Inflammatory macrophage treated with lipopolysaccharide for 4 hours (primary cell): Measurements from ENCODE around the gene MEDAG.
A peak's percentile ranks its signal among the peaks of the same experiment; 100 is the strongest.

Experiments
- DNase-seq: peaks from one replicate; pipeline ENCODE4 v3.0.0-alpha.2; 2020

MEDAG gene

GRCh38 chr13:30905932-30906383 lies at the start of gene MEDAG:
Gene MEDAG (plus strand): TSS chr13:30906271. CDS start chr13:30906516, 245 bp downstream.
- no peak for DNase-seq

- peak; percentile 27 for DNase-seq
Measured at GRCh38 chr13:30857018-30857417, 49.1 kb upstream of the MEDAG start.

- no peak for DNase-seq
Measured at GRCh38 chr13:30857636-30858035, 48.4 kb upstream of the MEDAG start.

GRCh38 chr13:30859326-30859725 lies 46.7 kb upstream of the MEDAG start:
- no peak for DNase-seq

- DNase-seq: no peak
Measured at GRCh38 chr13:30861163-30861562, 44.9 kb upstream of the MEDAG start.

- no peak for DNase-seq
Measured at GRCh38 chr13:30861836-30862467, 44.1 kb upstream of the MEDAG start.

GRCh38 chr13:30862707-30863106 lies 43.4 kb upstream of the MEDAG start:
- no peak for DNase-seq

GRCh38 chr13:30863231-30863630 lies 42.8 kb upstream of the MEDAG start:
- DNase-seq: no peak

- DNase-seq: no peak
Measured at GRCh38 chr13:30863796-30864195, 42.3 kb upstream of the MEDAG start.

GRCh38 chr13:30864433-30865122 lies 41.5 kb upstream of the MEDAG start:
- DNase-seq: no peak

GRCh38 chr13:30865123-30866049 lies 40.7 kb upstream of the MEDAG start:
- DNase-seq: peak; percentile 81

GRCh38 chr13:30866677-30867076 lies 39.4 kb upstream of the MEDAG start:
- no peak for DNase-seq

- no peak for DNase-seq
Measured at GRCh38 chr13:30867089-30867669, 38.9 kb upstream of the MEDAG start.

- no peak for DNase-seq
Measured at GRCh38 chr13:30868799-30869470, 37.1 kb upstream of the MEDAG start.

- no peak for DNase-seq
Measured at GRCh38 chr13:30869491-30869890, 36.6 kb upstream of the MEDAG start.

GRCh38 chr13:30870049-30870884 lies 35.8 kb upstream of the MEDAG start:
- peak; percentile 68 for DNase-seq

GRCh38 chr13:30870916-30871587 lies 35.0 kb upstream of the MEDAG start:
- no peak for DNase-seq

GRCh38 chr13:30871588-30872275 lies 34.3 kb upstream of the MEDAG start:
- DNase-seq: peak; percentile 40

GRCh38 chr13:30872276-30872594 lies 33.8 kb upstream of the MEDAG start:
- DNase-seq: no peak

- peak; percentile 85 for DNase-seq
Measured at GRCh38 chr13:30872685-30873461, 33.2 kb upstream of the MEDAG start.
